IPS-18c (cell line): ENCODE data around the gene CEP97.
"Not testable (repeated sequence)": the region's sequence is repeated elsewhere in the genome, so short reads cannot be mapped to it uniquely, and the experiment has no call there.

Source experiments
- H3K4me3 ChIP-seq: 2 replicates; pipeline ENCODE4 v1.7.0; 2013; ENCODE audit warnings: low read depth, mild to moderate bottlenecking, low read length, moderate library complexity; ENCODE audit not compliant: insufficient read depth
- H3K9me3 ChIP-seq: one replicate; pipeline ENCODE4 v1.6.1; 2013; ENCODE audit warnings: mild to moderate bottlenecking, low read length, moderate library complexity; ENCODE audit not compliant: control insufficient read depth, insufficient read depth

Gene CEP97

DNA sequence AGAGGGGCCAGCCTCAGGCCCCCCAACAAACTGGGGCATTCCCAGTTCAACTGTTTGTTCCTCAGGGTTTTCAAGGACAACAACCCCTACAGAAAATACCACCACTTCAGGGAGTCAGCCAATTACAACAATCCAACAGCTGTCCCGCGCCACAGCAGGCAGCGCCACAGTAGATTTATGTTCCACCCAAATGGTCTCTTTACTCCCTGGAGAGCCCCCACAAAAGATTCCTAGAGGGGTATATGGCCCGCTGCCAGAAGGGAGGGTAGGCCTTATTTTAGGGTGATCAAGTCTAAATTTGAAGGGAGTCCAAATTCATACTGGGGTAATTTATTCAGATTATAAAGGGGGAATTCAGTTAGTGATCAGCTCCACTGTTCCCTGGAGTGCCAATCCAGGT lies 29.6 kb upstream of the CEP97 start:
- not testable (repeated sequence) for H3K9me3 ChIP-seq, H3K4me3 ChIP-seq

DNA sequence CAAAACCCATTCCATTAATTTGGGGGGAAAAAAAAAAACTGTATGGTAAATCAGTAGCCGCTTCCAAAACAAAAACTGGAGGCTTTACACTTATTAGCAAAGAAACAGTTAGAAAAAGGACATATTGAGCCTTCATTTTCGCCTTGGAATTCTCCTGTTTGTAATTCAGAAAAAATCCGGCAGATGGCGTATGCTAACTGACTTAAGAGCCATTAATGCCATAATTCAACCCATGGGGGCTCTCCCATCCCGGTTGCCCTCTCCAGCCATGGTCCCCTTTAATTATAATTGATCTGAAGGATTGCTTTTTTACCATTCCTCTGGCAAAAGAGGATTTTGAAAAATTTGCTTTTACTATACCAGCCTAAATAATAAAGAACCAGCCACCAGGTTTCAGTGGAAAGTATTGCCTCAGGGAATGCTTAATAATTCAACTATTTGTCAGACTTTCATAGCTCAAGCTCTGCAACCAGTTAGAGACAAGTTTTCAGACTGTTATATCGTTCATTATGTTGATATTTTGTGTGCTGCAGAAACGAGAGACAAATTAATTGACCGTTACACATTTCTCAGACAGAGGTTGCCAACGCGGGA lies 28.5 kb upstream of the CEP97 start:
- Histone ChIP-seq H3K9me3 (no peaks in the 10 kb centered on the region), H3K4me3 (no peak overlapping the region)

DNA sequence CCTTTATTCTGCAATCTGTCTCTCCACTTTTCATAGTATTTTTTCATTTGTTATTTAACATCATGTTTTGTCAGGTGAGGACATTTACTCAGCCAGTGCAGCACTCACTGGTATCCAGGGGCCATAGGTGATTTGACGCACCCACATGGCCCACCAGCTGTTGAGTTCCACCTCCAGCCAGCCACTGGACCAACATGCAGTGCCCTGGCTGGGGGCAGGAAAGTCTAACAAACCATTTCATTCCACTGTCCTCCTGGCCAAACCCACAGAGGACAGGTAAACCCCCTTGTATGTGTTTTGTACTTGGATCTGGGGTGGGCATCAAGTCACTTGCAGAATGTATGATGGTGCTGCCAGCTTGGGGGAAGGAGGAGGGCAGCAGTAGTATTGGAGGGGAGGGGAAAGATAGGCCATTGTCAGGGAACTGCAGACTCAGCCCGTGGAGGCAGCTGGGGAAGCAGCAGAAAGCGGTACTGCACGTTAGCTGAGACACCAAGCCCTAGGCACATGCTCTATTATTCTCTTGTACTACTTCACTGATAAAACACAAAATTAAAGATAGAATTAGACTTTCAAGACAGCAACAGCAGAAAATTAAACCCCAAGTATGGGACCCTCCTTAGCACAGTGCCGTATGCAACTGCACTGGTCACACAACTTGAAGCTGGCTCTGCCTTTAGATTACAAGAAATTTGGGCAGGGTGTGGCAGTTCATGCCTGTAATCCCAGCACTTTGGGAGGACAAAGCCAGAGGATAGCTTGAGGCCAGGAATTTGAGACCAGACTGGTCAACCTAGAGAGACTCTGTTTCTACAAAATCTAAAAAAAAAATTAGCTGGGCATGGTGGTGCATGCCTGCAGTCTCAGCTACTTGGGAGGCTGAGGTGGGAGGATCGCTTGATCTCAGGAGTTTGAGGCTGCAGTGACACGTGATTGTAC lies 22.4 kb upstream of the CEP97 start:
- H3K9me3 ChIP-seq = peaks cover 2% of the 10 kb centered on the region

DNA sequence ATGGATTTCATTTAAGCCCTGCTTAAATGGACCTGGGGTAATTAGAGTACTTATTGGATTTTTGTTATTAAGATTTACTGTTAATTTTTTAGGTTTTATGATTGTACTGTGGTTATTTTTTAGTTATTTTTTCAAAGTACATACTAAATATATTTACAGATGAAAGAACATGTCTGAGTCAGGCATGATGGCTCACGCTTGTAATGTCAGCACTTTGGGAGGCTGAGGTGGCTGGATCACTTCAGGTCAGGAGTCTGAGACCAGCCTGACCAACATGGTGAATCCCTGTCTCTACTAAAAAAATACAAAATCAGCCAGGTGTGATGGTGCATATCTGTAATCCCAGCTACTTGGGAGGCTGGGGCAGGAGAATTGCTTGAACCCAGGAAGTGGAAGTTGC lies 21.7 kb upstream of the CEP97 start:
- no peak overlapping the region for H3K4me3 ChIP-seq
- peaks cover 2% of the 10 kb centered on the region for H3K9me3 ChIP-seq

More for the DNA sequence above, 22.4 kb upstream of the CEP97 start:
- no peak overlapping the region for H3K4me3 ChIP-seq

DNA sequence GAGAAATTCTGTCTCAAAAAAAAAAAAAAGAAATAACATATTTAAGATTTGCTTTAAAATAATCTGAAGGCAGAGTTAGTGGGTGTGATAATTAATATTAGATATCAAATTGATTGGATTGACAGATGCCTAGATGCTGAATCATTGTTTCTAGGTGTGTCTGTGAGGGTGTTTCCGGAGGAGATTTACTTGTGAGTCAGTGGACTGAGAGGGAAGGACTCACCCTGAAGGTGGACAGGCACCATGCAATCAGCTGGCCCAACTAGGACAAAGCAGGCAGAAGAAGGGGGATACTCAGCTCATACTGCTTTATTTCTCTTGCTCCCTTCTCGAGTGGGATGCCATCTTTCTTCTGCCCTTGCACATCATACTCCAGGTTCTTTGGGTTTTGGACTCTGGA lies 21.2 kb upstream of the CEP97 start:
- peaks cover 2% of the 10 kb centered on the region for H3K9me3 ChIP-seq
- no peak overlapping the region for H3K4me3 ChIP-seq

DNA sequence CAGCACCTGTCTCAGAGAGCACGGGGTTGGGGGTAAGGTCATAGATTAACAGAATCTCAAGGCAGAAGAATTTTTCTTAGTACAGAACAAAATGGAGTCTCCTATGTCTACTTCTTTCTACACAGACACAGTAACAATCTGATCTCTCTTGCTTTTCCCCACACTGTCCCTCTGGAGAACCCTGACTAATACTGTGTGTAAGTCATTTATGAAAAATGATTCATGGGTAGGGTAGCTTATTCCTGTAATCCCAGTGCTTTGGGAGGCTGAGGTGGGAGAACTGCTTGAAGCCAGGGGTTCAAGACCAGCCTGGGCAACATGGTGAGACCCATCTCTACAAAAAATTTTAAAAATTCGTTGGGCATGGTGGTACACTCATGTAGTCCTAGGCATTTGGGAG lies 19.8 kb upstream of the CEP97 start:
- H3K9me3 ChIP-seq, H3K4me3 ChIP-seq: not testable (repeated sequence)

DNA sequence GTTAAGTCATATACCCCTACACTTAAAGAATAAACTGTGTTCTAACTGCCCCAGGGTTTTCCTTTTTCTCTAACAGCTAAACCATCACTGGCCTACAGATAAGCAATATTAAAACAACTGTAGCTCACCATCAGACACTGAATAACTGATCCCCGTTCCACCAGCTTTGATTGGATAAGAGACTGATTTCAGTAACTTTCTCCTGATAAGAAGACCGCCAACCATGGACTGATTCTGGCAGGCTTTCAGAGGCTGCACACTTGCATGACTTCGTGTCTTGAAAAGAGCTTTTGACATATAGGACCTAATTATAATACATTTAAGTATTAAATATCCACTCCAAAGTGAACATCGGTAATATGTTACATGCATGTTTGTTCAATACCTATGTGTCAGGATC lies 15.3 kb upstream of the CEP97 start:
- H3K9me3 ChIP-seq = peaks cover 3% of the 10 kb centered on the region
- no peak overlapping the region for H3K4me3 ChIP-seq

DNA sequence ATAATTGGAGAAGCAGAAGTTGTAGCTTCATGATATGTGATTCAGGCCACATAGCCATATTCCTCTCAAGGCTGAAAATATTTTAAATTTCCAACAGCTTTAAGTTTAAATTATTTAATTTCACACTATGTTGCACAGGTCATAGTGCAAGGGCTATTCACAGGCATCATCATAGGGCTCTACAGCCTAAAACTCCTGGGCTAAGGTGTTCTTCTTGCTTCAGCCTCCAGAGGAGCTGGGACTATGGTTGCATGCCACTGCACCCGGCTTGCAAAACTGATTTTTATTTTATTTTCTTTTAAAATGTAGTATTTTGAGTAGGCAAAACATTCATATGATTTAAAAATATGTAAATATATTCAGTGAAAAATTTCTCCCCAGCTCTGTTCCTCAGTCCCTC lies 6.0 kb upstream of the CEP97 start:
- no peak overlapping the region for H3K4me3 ChIP-seq
- peaks cover 2% of the 10 kb centered on the region for H3K9me3 ChIP-seq

DNA sequence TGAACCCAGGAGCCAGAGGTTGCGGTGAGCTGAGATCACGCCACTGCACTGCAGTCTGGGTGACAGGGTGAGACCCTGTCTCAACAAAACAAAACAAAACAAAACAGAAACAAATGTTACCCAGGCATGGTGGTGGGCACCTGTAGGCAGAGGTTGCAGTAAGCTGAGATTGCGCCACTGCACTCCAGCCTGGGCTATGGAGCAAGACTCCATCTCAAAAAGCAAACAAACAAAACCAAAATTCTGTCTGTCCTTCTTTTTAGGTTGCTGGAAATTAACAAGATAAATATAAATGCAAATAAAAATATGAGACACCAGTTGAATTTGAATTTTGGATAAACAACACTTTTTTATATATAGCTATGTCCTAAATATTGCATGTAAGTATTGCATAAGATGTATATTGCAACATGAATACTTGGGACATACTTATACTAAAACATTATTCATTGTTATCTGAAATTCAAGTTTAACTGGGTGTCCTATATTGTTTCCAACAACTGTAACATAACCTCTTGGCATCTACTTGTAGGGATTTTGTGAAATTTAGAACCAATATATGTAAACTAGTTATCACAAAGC lies 4.7 kb upstream of the CEP97 start:
- peaks cover 2% of the 10 kb centered on the region for H3K9me3 ChIP-seq

DNA sequence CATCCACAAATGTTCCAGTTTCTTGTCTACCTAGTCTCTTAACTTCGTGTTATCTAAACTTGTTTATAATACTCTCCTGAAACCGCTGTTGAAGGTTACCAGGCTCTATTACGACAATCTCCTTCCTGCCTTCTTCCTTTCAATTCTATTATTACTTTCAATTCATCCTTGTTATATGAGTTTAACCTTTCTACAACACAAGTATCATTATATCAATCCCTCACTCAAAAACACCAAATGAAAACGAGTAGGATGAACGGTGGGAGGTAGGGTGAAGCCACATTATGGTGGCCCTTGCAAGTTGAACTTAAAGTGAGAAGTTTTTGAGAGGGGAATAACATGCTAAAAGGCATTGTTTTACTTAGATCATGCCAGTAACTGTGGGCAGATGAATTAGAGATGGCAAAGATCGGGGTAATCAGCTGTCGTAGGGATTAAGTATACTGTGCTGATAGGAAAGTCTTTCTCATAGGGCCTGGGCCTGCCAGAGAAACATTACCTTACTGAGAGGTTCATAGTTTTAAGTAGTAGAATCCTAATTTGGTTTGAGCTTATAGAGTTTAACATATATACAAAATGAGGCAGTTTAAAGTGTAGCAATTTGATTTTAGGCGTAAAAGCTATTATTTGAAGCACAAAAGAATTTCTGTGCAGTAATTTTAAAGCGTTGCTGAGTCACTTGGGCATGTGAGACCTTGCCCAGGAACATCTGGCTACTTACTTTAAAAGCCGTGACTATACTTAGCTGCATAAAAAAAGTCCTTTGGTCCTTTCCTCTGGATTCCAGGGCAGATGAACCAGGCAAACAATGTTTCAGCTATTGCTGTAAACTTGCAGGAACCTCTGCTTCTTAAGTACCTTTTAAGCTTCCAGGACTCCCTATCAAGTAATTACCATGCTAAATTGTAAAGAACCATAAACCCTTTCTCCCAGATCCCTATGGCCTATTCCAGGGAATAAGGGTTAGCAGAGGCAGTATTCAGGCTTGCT lies 3.3 kb upstream of the CEP97 start:
- H3K4me3 ChIP-seq = no peak overlapping the region
- no peaks in the 10 kb centered on the region for H3K9me3 ChIP-seq

More for the DNA sequence above, 4.7 kb upstream of the CEP97 start:
- no peak overlapping the region for H3K4me3 ChIP-seq

DNA sequence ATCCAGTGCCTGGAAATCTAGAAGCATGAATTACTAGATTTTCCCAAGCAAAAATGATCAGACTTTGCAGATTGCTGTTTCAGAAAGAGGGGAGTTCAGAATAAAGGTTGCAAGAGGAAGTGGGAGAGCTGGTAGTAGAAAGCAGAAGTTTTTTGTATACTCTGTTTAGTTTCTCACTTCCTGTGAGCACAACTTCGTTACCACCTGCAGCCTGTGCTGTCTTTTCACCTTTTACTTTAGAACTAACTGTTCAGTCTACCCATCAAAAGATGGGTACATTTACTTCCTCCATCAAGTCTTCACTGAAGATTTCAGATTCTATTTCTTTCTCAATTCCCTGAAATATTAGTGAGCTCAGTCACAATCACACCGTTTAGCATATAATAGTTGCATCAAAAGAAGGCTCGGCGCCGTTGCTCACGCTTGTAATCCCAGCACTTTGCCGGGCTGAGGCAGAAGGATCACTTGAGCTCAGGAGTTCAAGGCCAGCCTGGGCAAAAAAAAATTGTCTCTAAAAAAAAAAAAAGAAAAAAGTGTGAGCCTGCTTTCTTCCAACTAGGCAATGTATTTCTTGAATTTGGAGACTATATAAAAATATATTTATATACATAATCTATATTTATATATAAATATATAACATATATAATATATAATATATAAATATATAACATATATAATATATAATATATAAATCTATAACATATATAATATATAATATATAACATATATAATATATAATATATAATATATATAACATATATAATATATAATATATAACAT lies 1.8 kb upstream of the CEP97 start:
- no peaks in the 10 kb centered on the region for H3K9me3 ChIP-seq
- no peak overlapping the region for H3K4me3 ChIP-seq

DNA sequence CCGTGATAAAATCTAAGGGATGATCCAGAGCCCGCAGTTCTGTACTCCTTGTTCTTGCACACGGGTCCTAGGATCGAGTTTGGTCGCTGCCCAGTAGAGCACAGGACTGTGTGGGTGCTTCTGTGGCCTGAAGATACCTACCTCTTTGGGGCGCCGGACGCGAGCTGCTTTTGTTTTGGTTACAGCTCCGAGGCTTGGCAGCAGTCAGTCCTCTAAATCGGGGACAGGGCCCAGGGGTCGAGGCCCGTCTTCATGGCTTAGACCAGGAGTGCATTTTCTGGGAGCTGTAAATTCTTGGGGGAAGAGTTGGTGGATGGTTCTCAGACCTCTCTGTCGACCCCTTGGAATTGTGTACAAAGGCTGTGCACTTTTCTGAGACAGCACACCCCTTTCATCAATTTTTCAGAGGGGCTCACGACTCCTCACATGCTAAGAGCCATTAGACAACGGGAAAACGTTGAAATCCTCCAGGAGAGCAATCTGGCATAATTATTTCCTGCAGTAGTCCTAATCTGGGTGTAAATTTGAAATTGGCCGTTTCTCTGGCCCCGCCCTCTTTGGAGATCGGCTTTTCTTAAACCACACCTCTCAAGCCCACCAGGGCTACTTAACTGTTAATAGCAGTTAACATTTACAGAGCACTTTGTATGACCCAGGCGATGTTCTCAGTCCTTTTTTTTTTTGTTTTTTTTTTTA lies 928 bp downstream of the CEP97 start:
- peak overlapping the region; percentile 96 for H3K4me3 ChIP-seq
- H3K9me3 ChIP-seq = no peaks in the 10 kb centered on the region

DNA sequence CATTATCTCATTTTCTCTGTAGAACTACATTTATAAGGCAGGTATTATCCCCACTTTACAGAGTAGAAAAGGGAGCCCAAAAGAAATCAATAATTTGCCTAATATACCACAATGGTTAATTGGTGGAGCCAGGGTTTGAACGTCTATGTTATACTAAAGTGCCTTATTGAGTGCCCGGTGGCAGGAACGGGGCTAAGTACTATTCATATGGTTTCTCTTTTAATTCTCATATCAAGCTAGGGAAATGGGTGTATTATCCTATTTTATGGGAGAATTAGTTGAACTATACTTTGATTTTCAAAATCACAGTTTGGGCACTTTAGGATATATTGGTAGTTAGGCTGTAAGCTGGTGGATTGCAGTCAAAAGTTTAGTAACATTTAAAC lies 1.5 kb downstream of the CEP97 start:
- no peak overlapping the region for H3K4me3 ChIP-seq
- H3K9me3 ChIP-seq = no peaks in the 10 kb centered on the region

DNA sequence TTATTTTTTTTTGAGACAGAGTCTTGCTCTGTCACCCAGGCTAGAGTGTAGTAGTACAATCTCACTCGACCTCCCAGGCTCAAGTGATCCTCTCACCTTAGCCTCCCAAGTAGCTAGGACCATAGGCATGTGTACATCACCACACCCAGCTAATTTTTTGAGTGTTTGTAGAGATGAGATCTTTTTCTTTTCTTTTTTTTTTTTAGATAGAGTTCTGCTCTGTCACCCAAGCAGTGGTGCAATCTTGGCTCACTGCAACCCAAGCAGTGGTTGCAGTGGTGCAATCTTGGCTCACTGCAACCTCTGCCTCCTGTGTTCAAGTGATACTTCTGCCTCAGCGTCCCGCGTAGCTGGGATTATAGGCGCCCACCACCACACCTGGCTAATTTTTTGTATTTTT lies 5.2 kb downstream of the CEP97 start:
- Histone ChIP-seq H3K9me3 (no peaks in the 10 kb centered on the region), H3K4me3 (no peak overlapping the region)

DNA sequence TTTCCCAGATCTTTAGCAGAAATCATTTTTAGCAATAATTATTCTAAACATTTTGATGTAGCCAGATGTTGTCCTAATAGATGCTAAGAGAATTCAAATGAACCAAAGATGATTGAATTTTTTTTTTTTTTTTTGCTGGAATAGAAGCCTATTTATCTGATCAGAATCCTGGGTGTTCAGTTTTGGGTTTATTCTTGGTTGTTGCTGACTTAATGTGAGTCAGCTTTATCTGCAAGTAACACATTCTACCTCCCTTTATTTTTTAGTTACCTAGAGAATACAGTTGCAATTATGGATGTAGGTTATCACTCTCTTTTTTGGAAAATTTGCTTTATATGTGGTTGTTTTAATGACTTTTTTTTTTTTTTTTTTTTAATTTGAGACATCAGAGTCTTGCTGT lies 6.4 kb downstream of the CEP97 start:
- no peaks in the 10 kb centered on the region for H3K9me3 ChIP-seq
- no peak overlapping the region for H3K4me3 ChIP-seq

DNA sequence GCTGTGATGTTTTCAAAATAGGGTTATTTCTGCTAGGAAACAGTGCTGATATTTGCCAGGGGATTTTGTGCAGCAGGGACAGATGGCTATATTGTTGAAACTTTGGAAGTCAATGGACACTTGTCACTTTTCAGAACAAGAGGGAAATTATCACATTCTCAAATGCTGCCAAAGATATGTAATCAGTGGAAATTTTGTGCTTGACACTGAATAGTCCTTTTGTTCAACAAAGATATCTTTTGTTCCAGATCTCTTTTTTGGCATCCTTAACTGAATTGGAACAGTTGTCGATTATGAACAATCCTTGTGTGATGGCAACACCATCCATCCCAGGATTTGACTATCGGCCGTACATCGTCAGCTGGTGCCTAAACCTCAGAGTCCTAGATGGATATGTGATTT lies 7.8 kb downstream of the CEP97 start:
- Histone ChIP-seq H3K9me3 (no peaks in the 10 kb centered on the region), H3K4me3 (no peak overlapping the region)
